Astrocyte of the cerebellum (primary cell): Measurements from ENCODE around the gene LCK.
"Not testable (repeated sequence)": the region's sequence is repeated elsewhere in the genome, so short reads cannot be mapped to it uniquely, and the experiment has no call there.

ENCODE experiments used
- DNase-seq: peaks from one replicate; pipeline ENCODE4 v3.0.0-alpha.2; 2011; ENCODE audit warnings: low read depth
- H3K4me3 ChIP-seq: 2 replicates; pipeline ENCODE4 v1.5.1; 2011; ENCODE audit warnings: mild to moderate bottlenecking, low read depth, low read length, moderate library complexity
- in situ Hi-C: cut with HindIII; loops from 2 replicates; pipeline ENCODE4 v1.10.0; 2017; ENCODE audit warnings: low sequenced_read_pairs
- TF ChIP-seq, protein P1 (sequence below): IDR thresholded peaks from 2 replicates; pipeline ENCODE4 v1.5.1; 2012; ENCODE audit warnings: low read length, low read depth, moderate library complexity, mild to moderate bottlenecking; ENCODE audit errors: missing control alignments

LCK gene

DNA sequence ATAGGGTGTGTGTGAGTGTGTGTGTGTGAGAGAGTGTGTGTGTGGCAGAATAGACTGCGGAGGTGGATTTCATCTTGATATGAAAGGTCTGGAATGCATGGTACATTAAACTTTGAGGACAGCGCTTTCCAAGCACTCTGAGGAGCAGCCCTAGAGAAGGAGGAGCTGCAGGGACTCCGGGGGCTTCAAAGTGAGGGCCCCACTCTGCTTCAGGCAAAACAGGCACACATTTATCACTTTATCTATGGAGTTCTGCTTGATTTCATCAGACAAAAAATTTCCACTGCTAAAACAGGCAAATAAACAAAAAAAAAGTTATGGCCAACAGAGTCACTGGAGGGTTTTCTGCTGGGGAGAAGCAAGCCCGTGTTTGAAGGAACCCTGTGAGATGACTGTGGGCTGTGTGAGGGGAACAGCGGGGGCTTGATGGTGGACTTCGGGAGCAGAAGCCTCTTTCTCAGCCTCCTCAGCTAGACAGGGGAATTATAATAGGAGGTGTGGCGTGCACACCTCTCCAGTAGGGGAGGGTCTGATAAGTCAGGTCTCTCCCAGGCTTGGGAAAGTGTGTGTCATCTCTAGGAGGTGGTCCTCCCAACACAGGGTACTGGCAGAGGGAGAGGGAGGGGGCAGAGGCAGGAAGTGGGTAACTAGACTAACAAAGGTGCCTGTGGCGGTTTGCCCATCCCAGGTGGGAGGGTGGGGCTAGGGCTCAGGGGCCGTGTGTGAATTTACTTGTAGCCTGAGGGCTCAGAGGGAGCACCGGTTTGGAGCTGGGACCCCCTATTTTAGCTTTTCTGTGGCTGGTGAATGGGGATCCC lies 22.5 kb downstream of the LCK start:
- H3K4me3 ChIP-seq: no peak overlapping the region
- in situ Hi-C loops: no loop called here
- DNase-seq: no peak
- TF ChIP-seq, protein P1, sequence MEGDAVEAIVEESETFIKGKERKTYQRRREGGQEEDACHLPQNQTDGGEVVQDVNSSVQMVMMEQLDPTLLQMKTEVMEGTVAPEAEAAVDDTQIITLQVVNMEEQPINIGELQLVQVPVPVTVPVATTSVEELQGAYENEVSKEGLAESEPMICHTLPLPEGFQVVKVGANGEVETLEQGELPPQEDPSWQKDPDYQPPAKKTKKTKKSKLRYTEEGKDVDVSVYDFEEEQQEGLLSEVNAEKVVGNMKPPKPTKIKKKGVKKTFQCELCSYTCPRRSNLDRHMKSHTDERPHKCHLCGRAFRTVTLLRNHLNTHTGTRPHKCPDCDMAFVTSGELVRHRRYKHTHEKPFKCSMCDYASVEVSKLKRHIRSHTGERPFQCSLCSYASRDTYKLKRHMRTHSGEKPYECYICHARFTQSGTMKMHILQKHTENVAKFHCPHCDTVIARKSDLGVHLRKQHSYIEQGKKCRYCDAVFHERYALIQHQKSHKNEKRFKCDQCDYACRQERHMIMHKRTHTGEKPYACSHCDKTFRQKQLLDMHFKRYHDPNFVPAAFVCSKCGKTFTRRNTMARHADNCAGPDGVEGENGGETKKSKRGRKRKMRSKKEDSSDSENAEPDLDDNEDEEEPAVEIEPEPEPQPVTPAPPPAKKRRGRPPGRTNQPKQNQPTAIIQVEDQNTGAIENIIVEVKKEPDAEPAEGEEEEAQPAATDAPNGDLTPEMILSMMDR: no peak

DNA sequence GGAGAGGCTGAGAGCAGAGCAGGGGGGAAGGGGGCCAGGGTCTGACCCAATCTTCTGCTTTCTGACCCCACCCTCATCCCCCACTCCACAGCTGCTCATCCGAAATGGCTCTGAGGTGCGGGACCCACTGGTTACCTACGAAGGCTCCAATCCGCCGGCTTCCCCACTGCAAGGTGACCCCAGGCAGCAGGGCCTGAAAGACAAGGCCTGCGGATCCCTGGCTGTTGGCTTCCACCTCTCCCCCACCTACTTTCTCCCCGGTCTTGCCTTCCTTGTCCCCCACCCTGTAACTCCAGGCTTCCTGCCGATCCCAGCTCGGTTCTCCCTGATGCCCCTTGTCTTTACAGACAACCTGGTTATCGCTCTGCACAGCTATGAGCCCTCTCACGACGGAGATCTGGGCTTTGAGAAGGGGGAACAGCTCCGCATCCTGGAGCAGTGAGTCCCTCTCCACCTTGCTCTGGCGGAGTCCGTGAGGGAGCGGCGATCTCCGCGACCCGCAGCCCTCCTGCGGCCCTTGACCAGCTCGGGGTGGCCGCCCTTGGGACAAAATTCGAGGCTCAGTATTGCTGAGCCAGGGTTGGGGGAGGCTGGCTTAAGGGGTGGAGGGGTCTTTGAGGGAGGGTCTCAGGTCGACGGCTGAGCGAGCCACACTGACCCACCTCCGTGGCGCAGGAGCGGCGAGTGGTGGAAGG lies 23.7 kb downstream of the LCK start:
- TF ChIP-seq, protein P1: no peak
- no peak overlapping the region for H3K4me3 ChIP-seq
- in situ Hi-C loops: no loop called here
- DNase-seq: no peak

GRCh38 chr1:32275424-32275823 lies 24.4 kb downstream of the LCK start:
- in situ Hi-C loops: no loop called here
- TF ChIP-seq, protein P1: no peak
- no peak overlapping the region for H3K4me3 ChIP-seq
- no peak for DNase-seq

DNA sequence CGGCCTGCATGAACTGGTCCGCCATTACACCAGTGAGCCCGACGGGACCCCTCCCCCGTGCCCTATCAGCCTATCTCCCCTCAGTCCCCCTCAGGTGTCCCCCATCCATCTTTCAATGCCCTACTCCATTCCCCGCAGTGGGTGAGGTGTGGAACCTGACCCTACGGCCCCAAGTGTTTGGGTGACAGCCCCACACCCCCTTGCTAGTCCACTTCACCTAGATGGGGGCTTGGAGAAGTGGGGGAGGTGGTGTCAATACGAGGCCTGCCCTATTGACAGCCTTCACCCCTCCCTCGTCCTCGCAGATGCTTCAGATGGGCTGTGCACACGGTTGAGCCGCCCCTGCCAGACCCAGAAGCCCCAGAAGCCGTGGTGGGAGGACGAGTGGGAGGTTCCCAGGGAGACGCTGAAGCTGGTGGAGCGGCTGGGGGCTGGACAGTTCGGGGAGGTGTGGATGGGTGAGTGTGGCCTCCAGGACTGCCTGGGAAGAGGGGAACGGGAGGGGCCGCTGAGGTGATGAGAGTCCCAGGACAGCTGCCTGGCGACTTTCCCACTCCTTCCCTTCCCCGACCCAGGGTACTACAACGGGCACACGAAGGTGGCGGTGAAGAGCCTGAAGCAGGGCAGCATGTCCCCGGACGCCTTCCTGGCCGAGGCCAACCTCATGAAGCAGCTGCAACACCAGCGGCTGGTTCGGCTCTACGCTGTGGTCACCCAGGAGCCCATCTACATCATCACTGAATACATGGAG lies 25.1 kb downstream of the LCK start:
- in situ Hi-C loops: no loop called here
- no peak for DNase-seq
- H3K4me3 ChIP-seq: no peak overlapping the region
- TF ChIP-seq, protein P1: no peak

DNA sequence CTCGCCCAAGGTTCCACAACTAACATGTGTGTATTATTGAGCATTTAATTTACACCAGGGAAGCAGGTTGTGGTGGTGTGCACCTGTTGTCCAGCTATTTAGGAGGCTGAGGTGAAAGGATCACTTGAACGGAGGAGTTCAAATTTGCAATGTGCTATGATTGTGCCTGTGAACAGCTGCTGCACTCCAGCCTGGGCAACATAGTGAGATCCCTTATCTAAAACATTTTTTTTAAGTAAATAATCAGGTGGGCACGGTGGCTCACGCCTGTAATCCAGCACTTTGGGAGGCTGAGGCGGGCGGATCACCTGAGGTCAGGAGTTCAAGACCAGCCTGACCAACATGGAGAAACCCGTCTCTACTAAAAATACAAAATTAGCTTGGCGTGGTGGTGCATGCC lies 33.7 kb downstream of the LCK start:
- in situ Hi-C loops, H3K4me3 ChIP-seq, DNase-seq: not testable (repeated sequence)

- H3K4me3 ChIP-seq: no peak overlapping the region
- in situ Hi-C loops: no loop called here
- TF ChIP-seq, protein P1: no peak
- DNase-seq: no peak
Measured at GRCh38 chr1:32285658-32286057, 34.6 kb downstream of the LCK start.
